ENCODE measurements around the gene SCAF8.

GRCh38 chr6:154840363-154840762, 107.1 kb downstream of the SCAF8 start:
- TF ChIP-seq CTCF (IDR thresholded peaks at IDR 0.05; ENCODE audit: low read length) (no peak), EZH2phosphoT487 (IDR thresholded peaks at IDR 0.05; ENCODE audit: low read length) (no peak)

All from MM.1S (cell line).